Measurements from ENCODE around the gene SLC39A7.

Gene SLC39A7

DNA sequence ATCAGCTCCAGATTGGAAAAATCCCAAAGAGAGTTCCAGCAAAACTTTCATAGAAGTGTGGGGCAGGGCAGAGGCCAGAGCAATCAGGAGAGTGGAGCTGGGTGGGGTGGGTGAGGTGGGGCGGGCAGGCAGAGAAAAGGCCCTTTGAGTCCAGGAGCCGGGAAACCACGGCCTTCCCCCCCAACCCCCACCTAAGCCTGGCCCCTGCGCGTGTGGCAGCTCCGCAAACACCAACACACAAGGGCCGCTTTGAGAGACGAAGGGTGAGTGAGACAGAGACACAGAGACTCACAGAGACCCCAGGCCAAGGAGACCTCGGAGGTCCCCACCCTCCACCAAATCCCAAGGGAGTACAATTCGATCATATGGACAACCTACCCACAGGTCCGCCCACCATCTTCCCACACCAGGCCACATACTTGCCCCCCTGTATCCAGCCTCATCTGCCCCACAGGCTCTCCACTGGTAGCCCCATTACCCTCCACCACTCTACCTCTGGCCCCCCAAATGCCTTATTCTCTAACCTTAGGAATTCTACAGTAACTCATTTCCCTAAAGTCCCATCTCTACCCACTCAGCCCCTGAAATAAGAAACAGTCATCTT lies 10.1 kb upstream of the SLC39A7 start:
- DNase-seq: no peak

DNA sequence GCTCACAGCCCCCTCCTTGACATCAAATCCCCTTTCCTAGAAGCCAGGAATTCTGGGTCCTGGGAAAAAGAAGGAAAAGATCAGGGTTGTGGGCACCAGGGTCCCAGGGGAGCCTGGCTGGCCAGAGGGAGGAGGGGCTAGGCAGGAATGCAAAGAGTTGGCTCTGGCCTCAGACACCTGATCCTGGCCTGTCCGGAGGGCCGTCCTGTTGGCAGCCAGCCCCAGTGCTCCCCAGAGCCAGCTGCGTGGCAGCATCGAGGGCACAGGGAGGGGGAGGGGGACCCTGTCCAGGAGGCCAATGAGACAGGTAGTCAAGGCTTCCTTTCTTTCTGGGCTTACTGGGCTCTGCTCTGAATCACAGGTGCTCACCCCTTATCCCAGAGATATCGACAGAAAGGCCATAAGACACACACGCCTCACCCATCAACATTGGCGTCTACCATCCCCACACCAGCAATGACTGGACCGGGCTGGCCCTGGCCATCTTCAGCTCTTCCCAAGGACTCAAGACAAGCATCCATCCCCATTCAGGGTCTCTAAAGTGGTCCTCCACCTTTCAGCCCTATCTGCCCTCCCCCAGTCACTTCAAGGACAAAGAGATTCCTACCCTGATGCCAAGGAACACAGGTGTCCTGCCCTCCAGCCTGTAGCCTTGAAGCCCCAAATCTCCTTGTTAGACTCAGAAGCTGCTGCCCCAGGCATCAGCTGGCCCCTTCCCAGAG lies 9.1 kb upstream of the SLC39A7 start:
- no peak for DNase-seq

- DNase-seq: peak in 2 of 5 donors; percentile 27 to 28
These were observed 8.5 kb upstream of the SLC39A7 start, which contains the start of gene COL11A2 for GRCh38 chr6:33192105-33192646. Gene COL11A2 (minus strand): TSS chr6:33192467. CDS start chr6:33192240, 227 bp downstream.

DNA sequence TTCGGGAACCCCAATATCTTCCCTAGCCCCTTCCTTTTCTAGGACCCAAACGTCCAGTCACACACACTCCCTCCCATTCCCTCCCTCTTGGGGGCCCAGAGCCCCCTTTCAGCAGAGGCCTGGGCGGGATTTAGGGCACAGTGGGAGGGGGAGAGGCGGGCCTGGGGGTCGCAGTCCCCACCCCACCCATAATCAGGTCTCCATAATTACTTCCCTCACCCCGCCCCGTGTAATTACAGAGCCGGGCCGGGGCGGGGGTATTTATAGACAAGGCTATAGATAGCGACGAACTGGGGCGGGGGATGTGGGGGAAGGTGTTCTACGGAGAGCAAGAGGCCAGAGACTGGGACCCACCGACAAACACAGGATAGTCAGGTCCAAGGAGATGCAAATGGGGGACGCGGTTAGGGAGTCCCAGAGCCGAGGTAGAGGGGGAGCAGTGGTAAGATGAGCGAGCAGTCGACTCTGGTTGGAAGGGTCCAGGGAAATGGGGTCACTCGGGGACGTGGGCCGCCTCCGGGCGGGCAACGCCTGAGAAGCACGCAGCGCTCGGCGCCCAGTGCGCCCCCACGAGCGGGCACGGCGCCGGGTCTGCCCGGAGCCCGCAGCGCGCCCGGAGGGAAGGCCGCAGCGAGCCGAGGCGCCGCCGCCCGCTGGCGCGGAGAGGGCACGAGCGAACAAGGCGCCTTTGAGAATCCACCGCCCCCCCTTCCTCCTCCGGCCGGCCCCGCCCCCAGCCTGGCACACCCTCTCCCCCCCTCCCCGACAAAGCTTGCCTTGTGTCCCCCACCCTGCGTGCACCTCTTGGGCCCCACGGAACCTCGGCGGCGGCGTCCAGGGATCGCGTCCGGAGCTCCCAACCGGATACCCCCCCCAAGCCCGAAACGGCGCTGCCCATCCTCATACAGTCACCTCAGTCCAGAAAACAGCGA lies 7.7 kb upstream of the SLC39A7 start:
- DNase-seq: peak in 2 of 5 donors; percentile 17 to 26

GRCh38 chr6:33193619-33194018 lies 7.0 kb upstream of the SLC39A7 start:
- no peak for DNase-seq

- DNase-seq: no peak
These were observed 6.2 kb upstream of the SLC39A7 start for GRCh38 chr6:33194431-33194979.

GRCh38 chr6:33195304-33196165 lies 5.1 kb upstream of the SLC39A7 start:
- DNase-seq: no peak

DNA sequence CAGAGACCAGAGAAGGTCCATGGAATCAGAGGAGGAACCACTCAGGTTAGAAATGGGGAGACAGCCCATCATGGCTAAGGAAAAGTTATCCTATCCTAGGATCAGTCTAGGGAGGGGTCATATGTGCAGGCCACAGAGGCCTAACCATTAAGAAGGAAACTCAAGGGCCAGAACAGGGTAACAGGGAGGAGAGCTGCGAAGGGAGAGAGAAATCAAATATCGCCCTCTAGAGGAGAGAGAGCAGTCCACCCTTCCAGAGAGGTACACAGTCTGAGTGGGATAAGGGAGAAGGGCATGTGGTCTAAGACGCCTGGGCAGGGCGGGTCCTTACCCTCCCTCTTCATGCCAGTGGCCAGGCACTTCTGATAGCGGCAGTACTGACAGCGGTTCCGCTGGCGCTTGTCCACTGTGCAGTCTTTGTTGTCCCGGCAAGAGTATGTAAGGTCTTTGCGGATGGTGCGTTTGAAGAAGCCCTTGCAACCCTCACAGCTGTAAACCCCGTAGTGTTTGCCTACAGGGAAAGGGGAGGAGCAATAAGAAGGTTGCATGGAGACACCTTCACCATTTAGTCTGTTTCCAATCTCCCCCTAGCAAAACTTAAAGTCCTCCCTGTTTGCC lies 3.1 kb upstream of the SLC39A7 start:
- DNase-seq: peak in 1 of 5 donors; percentile 53

GRCh38 chr6:33198159-33198852 lies 2.4 kb upstream of the SLC39A7 start:
- DNase-seq: no peak

DNA sequence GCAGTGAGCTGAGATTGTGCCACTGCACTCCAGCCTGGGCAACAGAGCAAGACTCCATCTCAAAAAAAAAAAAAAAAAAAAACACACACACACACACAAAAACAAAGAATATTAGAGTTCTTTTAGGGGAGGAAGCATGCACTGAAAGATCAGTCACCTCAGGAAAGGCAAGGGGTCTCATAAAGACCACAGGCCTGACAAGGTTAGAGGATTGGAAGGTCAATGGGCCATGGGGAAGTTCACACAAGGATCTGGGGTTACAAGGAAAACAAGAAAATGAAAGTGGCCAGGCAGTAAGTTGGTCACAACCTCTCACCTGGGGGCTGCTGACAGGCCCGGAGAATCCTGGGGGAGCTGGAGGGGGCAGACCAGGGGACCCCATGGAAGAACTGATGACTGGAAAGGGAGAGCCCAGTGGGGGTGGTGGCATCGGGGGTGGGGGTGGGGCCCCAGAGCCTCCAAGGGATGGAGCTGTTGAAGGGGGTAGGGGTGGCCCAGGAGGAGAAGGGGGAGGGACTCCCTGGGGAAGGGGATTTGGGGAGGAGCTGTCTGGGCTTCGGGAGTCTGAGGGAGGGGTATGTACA lies 1.7 kb upstream of the SLC39A7 start:
- no peak for DNase-seq

DNA sequence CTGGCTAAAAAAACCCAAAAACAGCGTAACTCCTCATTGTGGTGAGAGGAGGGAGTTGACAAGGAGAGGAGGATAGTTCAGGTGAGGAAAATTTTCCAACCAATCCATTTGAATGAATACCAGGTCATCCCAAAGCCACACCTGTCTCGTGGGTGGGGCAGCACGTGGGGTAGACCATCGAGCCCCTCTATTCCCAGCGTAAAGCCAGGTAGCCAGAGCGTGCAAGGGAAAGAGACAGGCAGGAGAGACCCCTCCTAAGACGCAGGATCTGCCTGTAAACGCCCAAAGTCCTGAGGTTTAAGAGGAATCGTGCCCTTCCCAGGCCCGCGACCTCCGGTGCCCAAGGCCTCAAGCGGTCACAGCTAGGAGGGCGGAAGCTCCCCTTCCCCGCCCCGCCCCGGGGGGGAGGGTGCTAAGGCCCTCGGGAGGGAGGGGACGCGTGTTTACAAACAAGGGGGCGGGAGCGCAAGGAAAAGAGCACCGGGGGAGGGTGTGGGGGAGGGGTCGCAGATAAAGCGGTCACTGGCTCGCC lies 914 bp upstream of the SLC39A7 start:
- peak in 3 of 5 donors; percentile 56 to 83 (median 67) for DNase-seq

- no peak for DNase-seq
These were observed 479 bp downstream of the SLC39A7 start for GRCh38 chr6:33201147-33201545.

- no peak for DNase-seq
These were observed 1.3 kb downstream of the SLC39A7 start for GRCh38 chr6:33201935-33202334.

GRCh38 chr6:33202799-33203198 lies 2.1 kb downstream of the SLC39A7 start:
- no peak for DNase-seq

- no peak for DNase-seq
These were observed 2.9 kb downstream of the SLC39A7 start for GRCh38 chr6:33203443-33204164.

DNA sequence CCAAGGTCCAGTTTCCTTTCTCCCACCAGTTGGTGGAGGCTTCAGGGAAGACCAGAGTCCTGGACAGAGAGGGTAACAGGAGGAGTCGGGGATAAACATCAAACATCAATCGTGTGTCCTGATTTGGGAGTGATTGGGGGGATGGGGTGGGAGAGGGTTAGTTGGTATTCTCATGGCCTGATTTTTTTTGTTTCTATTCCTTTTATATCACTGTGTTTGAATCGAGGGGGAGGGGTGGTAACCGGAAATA lies 3.4 kb downstream of the SLC39A7 start:
- no peak for DNase-seq

- DNase-seq: peak; percentile 82 to 89 (median 88)
These were observed 3.9 kb downstream of the SLC39A7 start, which contains the start of gene HSD17B8 for GRCh38 chr6:33204415-33205190. Gene HSD17B8 (plus strand): TSS chr6:33204655. CDS start chr6:33204669, 14 bp downstream.
